Activated T-helper 1 cell treated with anti-CD3 and anti-CD28 coated beads, Interleukin-12 subunit alpha, Interleukin-12 subunit beta, Interleukin-2, Interleukin-4 antibody, amounts not matched to agents 30 ng/mL and 10 ng/mL and 1 ng/mL, durations not matched to agents 14 hours and 24 hours and 36 hours (primary cell): ENCODE measurements around the gene HS3ST1. TPM values are rescaled to one million over a fixed set of nuclear protein-coding genes. Genes with fewer than 3 reads are reported as not detected.

Experiments
- DNase-seq: peaks from one replicate; pipeline ENCODE4 v3.0.0; 2021; ENCODE audit warnings: low spot score
- H3K27ac Mint-ChIP-seq: one replicate; pipeline ENCODE4 v1.8.0; 2021; ENCODE audit warnings: mild to moderate bottlenecking, mixed read lengths
- H3K27me3 Mint-ChIP-seq: one replicate; pipeline ENCODE4 v1.8.0; 2022; ENCODE audit warnings: mild to moderate bottlenecking, moderate library complexity, mixed read lengths; ENCODE audit not compliant: insufficient read depth
- H3K36me3 Mint-ChIP-seq: one replicate; pipeline ENCODE4 v1.8.0; 2021; ENCODE audit warnings: low read depth, mixed read lengths
- H3K4me1 Mint-ChIP-seq: one replicate; pipeline ENCODE4 v1.8.0; 2021; ENCODE audit warnings: low read depth, mixed read lengths
- H3K4me3 Mint-ChIP-seq: one replicate; pipeline ENCODE4 v1.8.0; 2021; ENCODE audit warnings: mild to moderate bottlenecking, moderate library complexity, mixed read lengths
- H3K9me3 Mint-ChIP-seq: one replicate; pipeline ENCODE4 v1.8.0; 2021; ENCODE audit warnings: mixed read lengths
- intact Hi-C: fragments of 100-400 bp; cut with micrococcal nuclease; formaldehyde crosslinking; loops from one replicate; pipeline ENCODE4 v1.15.1; 2024
- total RNA-seq: library from RNA; stranded (reverse); gene quantifications from 2 replicates; pipeline ENCODE4 v1.2.3, GENCODE V29; 2022

HS3ST1 gene
- total RNA-seq, 1 donor from 2014 or later = 0.31 TPM

DNA sequence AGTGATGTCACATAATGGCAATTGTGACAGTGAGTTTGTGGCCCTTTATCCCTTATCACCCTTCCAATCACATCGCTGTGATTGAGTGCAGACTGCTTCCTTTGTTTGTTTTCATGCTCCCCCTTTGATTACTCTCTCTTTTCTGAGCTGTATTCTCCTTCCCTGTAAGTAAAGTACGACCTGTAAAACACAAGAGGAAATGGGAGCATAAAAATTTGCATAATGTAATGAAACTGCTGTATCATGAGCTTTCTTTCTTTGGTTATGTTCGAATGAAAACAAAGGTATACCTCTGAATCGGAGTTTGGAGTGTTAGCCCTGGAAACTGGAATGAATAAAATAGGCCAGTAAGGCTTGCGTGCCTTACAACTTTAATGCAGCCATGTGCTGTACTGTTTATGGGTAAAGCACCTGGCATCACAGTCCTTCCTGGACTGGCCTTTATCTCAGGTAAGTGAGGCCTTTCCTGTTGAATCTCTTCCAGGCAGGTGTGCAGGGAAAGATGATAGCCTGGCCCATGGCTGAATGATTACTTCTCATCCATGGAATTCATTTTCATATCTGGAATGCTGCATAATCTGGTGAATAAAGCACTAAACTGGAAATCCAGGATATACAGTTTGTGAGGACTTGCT, 26.6 kb upstream of the HS3ST1 start:
- Mint-ChIP-seq H3K9me3 (peaks cover 10% of the 10 kb centered on the region), H3K4me3 (no peak overlapping the region), H3K4me1 (no peaks in the 10 kb centered on the region), H3K27ac (no peak overlapping the region), H3K36me3 (no peaks in the 10 kb centered on the region), H3K27me3 (peaks cover 2% of the 10 kb centered on the region)
- intact Hi-C loops = no loop called here
- DNase-seq = no peak

DNA sequence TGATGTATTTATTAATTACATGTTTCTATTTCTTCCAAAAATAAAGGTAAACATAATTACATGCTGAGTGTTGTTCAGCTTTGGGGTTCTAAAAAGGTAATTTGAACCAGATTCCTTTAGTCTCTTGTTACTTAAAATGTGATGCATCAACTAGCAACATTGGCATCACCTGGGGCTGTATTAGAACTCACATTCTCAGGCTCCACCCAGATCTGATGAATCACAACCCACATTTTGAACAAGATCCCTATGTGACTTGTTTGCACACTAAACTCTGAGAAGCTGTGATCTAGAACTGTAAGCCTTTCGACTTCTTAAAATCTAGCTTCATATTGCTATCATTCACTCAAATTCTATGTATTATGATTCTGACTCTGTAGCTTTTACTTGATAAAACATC, 23.0 kb upstream of the HS3ST1 start:
- Mint-ChIP-seq H3K4me3 (no peak overlapping the region), H3K27me3 (no peaks in the 10 kb centered on the region), H3K27ac (no peak overlapping the region), H3K4me1 (no peaks in the 10 kb centered on the region), H3K36me3 (no peaks in the 10 kb centered on the region), H3K9me3 (no peaks in the 10 kb centered on the region)
- DNase-seq = no peak
- intact Hi-C loops = no loop called here

DNA sequence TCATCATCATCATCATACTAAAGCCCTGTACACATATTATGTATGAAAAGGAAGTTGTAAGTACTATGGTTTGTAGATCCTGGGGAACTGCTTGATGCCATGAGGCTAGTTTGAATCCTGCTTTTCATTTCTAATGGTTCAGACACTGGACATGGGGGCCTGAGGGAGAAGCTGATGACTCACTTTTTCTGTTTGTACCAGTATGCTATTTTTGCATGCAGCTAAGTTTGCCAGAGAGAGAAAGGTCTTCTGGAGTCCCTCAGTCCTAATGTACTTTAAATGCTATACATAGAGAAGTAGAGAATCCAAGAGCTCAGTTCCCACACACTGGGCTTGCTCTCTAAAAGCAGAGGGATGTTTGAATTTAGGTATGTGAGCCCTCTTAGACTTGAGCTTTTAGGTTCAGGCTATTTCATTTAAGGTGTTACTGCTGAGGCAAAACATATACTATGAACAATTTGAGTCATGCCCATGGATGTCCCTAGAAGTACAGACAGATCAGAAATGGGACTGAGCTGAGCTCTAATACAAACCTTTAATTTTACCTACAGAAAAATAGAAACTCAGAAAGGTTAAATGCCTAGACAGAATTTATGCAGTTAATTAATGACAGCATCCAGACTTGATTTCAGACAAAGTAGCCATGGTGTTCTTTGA, 17.6 kb upstream of the HS3ST1 start:
- Mint-ChIP-seq H3K36me3 (no peaks in the 10 kb centered on the region), H3K27ac (no peak overlapping the region), H3K9me3 (no peaks in the 10 kb centered on the region), H3K27me3 (no peaks in the 10 kb centered on the region), H3K4me1 (no peaks in the 10 kb centered on the region), H3K4me3 (no peak overlapping the region)
- intact Hi-C loops = no loop called here
- no peak for DNase-seq

DNA sequence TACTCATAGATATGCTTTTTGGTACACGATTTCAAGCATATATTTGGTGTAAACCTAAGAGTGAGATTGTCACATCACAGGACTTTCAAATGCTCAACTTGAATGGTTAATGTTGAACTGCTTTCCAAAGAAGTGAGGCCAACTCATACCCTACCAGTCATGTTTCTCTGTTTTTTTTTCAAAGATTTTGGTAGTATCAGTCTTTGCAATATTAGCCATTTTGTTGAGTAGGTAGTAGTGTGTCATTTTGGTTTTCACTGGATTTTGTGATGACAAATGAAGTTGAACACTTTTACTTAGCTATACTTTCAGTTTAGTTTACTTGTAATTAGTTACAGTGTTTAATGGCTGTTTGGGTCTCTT, 12.5 kb upstream of the HS3ST1 start:
- H3K27ac Mint-ChIP-seq = no peak overlapping the region
- no peak for DNase-seq
- H3K4me1 Mint-ChIP-seq = no peaks in the 10 kb centered on the region
- no peaks in the 10 kb centered on the region for H3K27me3 Mint-ChIP-seq
- intact Hi-C loops = no loop called here
- no peaks in the 10 kb centered on the region for H3K9me3 Mint-ChIP-seq
- H3K4me3 Mint-ChIP-seq = no peak overlapping the region
- no peaks in the 10 kb centered on the region for H3K36me3 Mint-ChIP-seq

DNA sequence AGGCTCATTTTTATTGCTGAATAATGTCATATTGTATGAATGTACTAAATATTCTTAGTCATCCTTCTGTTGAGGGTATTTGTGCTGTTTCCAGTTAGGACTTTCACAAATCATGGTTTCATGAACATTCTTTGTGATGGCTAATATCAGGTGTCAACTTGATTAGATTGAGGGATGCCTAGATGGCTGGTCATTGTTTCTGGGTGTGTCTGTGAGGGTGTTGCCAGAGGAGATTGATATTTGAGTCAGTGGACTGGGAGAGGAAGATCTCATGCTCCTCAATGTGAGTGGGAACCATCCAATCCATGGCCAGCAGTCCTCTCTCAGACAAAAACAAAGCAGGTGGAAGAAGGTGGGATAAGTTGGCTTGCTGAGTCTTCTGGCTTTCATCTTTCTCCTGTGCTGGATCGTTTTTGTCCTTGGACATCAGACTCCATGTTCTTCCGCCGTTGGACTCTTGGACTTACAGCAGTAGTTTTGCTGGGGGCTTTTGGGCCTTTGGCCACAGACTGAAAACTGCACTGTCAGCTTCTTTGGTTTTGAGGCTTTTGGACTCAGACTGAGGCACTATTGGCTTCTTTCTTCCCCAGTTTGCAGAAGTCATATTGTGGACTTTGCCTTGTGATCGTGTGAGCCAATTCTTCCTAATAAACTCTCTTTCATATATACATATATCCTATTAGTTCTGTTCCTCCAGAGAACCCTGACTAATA, 11.9 kb upstream of the HS3ST1 start:
- Mint-ChIP-seq H3K36me3 (no peaks in the 10 kb centered on the region), H3K4me3 (no peak overlapping the region), H3K4me1 (no peaks in the 10 kb centered on the region), H3K27me3 (no peaks in the 10 kb centered on the region), H3K27ac (no peak overlapping the region), H3K9me3 (no peaks in the 10 kb centered on the region)
- no peak for DNase-seq
- intact Hi-C loops = no loop called here

DNA sequence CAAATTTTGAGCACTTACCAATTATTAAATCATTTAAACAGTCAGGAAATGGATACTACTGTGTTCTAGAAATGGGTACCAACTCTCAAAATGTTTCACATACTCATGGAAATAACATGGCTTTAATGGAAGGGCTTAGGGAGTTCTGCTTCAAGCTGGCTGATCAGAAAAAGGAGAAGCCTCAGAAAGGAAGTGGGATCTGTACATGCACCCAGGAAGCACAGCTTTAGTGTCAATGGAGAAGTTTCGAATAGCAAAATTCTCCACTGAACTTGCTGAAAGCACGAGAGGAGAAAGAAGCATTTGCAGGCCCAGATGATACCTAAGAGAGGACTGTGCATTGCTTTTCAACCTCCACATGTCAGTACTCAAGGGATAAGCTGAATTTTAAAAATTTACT, 11.1 kb upstream of the HS3ST1 start:
- Mint-ChIP-seq H3K9me3 (no peaks in the 10 kb centered on the region), H3K4me3 (no peak overlapping the region), H3K4me1 (no peaks in the 10 kb centered on the region), H3K36me3 (no peaks in the 10 kb centered on the region), H3K27ac (no peak overlapping the region), H3K27me3 (no peaks in the 10 kb centered on the region)
- intact Hi-C loops = no loop called here
- DNase-seq = no peak

DNA sequence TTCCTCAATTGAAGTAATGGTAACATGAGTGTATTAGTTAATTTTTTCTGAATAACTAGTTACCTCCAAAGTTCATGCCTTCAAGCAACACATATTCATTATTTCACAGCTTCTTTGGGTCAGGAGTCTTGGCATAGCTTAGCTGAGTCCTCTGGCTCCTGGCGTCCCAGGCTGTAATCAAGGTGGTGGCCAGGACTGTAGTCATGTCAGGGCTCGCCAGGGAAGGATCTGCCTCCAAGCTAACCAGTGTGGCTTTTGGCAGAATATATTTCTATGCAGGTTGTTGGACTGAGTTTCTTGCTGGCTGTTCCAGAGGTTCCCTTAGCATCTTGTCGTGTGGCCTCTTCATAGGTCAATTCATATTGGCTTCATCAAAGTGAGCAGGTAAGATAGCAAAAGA, 10.0 kb upstream of the HS3ST1 start:
- Mint-ChIP-seq H3K9me3 (no peaks in the 10 kb centered on the region), H3K27me3 (peaks cover 3% of the 10 kb centered on the region), H3K4me3 (no peak overlapping the region), H3K27ac (no peak overlapping the region), H3K4me1 (no peaks in the 10 kb centered on the region), H3K36me3 (no peaks in the 10 kb centered on the region)
- intact Hi-C loops = no loop called here
- no peak for DNase-seq

DNA sequence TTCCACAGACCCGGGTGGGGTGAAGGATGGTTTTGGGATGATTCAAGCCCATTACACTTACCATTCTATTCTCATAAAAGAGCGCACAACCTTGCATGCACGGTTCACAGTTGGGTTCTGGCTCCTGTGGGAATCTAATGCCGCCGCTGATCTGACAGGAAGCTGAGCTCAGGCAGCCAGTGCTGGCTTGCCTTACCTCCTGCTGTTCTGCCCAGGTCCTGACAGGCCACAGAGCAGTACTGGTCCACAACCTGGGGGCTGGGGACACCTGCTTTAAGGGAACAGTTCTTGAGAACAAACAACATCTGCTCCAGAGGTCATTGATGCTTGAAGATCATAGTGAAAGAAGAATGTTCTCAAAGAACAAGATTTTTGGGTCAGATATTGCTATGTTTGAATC, 8.0 kb upstream of the HS3ST1 start:
- Mint-ChIP-seq H3K36me3 (no peaks in the 10 kb centered on the region), H3K27ac (no peak overlapping the region), H3K4me3 (no peak overlapping the region), H3K27me3 (peaks cover 10% of the 10 kb centered on the region), H3K9me3 (no peaks in the 10 kb centered on the region), H3K4me1 (no peaks in the 10 kb centered on the region)
- no peak for DNase-seq
- intact Hi-C loops = no loop called here

DNA sequence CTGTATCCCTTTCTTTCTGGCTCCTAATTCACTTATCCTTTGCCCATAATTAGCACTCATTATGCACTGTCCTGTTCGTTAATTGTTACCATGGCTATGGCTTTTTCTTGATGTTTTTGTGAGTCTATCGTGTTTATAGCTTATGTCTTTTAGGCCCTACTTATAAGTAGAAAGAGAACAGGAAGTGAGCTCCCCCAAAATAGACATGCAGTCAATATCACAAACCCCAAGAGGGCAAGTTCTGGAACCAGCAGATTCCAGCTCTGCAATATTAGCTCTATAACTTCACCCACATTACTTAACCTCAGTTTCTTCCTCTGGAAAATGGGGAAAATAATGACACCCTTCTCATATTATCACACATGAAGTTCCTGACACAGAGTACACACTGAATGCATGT, 7.4 kb upstream of the HS3ST1 start:
- H3K27ac Mint-ChIP-seq = no peak overlapping the region

DNA sequence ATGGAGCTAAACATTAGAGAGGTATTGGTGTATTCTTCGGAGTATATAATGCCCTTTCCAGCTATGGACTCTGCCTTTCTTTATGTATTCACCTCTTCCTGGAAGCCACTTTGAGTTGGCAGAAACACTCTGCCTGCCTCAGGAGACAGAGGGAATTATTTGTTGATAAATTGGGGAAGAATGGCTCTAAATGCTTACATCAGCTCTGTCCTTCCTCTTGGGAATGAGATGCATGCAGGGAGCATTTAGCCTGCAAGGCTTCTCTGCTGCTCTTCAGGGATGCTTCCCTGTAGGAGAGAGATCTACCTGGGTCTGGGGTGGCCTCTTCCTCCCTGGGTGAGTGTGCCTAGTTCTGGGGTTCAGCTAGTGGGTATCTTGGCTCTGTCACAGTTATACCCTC, 6.9 kb upstream of the HS3ST1 start:
- no peak overlapping the region for H3K27ac Mint-ChIP-seq
- H3K4me1 Mint-ChIP-seq = no peaks in the 10 kb centered on the region
- H3K36me3 Mint-ChIP-seq = no peaks in the 10 kb centered on the region
- intact Hi-C loops = no loop called here
- H3K9me3 Mint-ChIP-seq = no peaks in the 10 kb centered on the region
- DNase-seq = no peak
- H3K27me3 Mint-ChIP-seq = peaks cover 20% of the 10 kb centered on the region
- no peak overlapping the region for H3K4me3 Mint-ChIP-seq

More for the DNA sequence above, 7.4 kb upstream of the HS3ST1 start:
- Mint-ChIP-seq H3K4me3 (no peak overlapping the region), H3K27me3 (peaks cover 16% of the 10 kb centered on the region), H3K4me1 (no peaks in the 10 kb centered on the region), H3K36me3 (no peaks in the 10 kb centered on the region), H3K9me3 (no peaks in the 10 kb centered on the region)
- intact Hi-C loops = no loop called here
- no peak for DNase-seq

DNA sequence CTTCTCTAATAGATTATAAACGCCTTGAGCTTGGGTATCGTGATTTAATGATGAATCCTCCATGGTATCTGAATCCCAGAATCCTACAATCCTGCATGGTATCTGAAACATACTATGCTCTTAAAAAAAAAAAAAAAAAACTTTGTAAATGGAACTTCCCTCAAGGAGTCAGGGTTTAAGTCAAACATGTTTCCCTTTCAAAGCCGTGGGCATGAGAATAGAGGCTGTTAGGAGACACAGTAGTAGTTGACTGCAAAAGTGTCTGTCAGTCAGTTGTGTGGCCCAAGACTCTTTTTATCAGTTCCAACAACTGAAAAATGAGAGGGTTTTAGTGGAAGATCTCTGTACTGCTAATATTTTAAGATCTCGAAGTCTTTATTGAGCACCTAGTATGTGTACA, 2.4 kb upstream of the HS3ST1 start:
- Mint-ChIP-seq H3K4me3 (no peak overlapping the region), H3K27me3 (peaks cover 47% of the 10 kb centered on the region), H3K4me1 (no peaks in the 10 kb centered on the region), H3K9me3 (no peaks in the 10 kb centered on the region), H3K36me3 (no peaks in the 10 kb centered on the region), H3K27ac (no peak overlapping the region)
- no peak for DNase-seq
- intact Hi-C loops = no loop called here

DNA sequence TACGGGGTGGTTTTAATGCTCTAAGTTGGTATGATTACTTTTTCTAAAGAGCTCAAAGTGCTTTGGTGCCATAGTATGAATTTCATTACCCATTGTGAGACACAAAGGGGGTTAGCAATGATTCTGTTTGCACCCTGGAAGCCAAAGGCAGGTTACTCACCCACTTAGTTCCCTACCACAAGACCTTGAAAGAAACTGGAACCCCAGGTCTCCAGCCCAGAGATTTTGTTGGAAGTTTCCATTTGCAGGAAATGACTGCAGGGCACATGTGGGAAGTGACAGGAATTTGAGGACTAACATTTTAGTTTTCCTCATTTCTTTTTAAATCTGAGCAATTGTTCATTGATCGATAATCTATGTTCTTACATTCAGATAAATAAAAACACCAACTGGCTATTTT, 1.8 kb upstream of the HS3ST1 start:
- Mint-ChIP-seq H3K36me3 (no peaks in the 10 kb centered on the region), H3K27me3 (peaks cover 53% of the 10 kb centered on the region), H3K4me1 (no peaks in the 10 kb centered on the region), H3K4me3 (no peak overlapping the region), H3K27ac (no peak overlapping the region), H3K9me3 (no peaks in the 10 kb centered on the region)
- no peak for DNase-seq
- intact Hi-C loops = no loop called here

DNA sequence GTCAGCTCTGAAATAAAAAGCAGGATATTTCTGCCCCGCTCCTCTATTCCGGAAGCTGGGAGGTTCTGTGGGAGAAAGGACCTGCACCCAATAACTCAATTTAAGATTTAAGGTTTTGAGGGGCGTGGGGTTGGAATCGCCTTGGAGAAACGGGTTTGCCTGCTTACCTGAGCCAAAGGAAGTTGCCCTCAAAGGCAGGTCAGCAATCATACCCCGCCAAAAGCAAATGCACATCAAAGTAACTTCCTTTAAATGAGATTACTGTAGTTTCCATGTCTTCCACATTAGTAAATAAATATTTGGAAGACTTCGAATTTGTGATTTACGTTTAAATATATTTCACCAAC, 978 bp upstream of the HS3ST1 start:
- DNase-seq = no peak
- H3K4me1 Mint-ChIP-seq = no peaks in the 10 kb centered on the region
- H3K27ac Mint-ChIP-seq = no peak overlapping the region
- peaks cover 54% of the 10 kb centered on the region for H3K27me3 Mint-ChIP-seq
- H3K36me3 Mint-ChIP-seq = no peaks in the 10 kb centered on the region
- H3K9me3 Mint-ChIP-seq = no peaks in the 10 kb centered on the region
- no peak overlapping the region for H3K4me3 Mint-ChIP-seq
- intact Hi-C loops = loop anchor here (10.0 kb wide), 2 partner anchors 525 to 695 kb away; no protein-coding TSS in a partner anchor
